Measurements from ENCODE around the gene DHCR7.

GRCh38 chr11:71414645-71415044, 33.5 kb downstream of the DHCR7 start:
- TF ChIP-seq POLR2A (IDR thresholded peaks at IDR 0.05) (no peak), CTCF (IDR thresholded peaks at IDR 0.05) (no peak)

All from uterus (tissue), 2 donors.